Adrenal gland (tissue), 5 donors: ENCODE data around the gene RPLP2.

Experiments
- POLR2A ChIP-seq, 2 donors: fragments of 450-650 bp; IDR thresholded peaks; one replicate each; pipeline ENCODE4 v1.6.1; 2017; ENCODE audit warnings: antibody characterized with exemption in 2 of 2, mild to moderate bottlenecking in 2 of 2, moderate library complexity in 1 of 2
- TF ChIP-seq, protein P1 (sequence below), 6 experiments: fragments of 450-650 bp in 4 of 6; fragments of 200-600 bp in 2 of 6; sonication (generic) in 1 of 6; IDR thresholded peaks; 1 replicate in 5 of 6; 2 replicates in 1 of 6; pipeline versions ENCODE4 v1.5.1 to v1.8.0; 2016 to 2021; ENCODE audit warnings: antibody characterized with exemption in 6 of 6, mild to moderate bottlenecking in 2 of 6, moderate library complexity in 1 of 6
- donor health status: DM: no; HTN: no; CAD: no.

- TF ChIP-seq, protein P1, sequence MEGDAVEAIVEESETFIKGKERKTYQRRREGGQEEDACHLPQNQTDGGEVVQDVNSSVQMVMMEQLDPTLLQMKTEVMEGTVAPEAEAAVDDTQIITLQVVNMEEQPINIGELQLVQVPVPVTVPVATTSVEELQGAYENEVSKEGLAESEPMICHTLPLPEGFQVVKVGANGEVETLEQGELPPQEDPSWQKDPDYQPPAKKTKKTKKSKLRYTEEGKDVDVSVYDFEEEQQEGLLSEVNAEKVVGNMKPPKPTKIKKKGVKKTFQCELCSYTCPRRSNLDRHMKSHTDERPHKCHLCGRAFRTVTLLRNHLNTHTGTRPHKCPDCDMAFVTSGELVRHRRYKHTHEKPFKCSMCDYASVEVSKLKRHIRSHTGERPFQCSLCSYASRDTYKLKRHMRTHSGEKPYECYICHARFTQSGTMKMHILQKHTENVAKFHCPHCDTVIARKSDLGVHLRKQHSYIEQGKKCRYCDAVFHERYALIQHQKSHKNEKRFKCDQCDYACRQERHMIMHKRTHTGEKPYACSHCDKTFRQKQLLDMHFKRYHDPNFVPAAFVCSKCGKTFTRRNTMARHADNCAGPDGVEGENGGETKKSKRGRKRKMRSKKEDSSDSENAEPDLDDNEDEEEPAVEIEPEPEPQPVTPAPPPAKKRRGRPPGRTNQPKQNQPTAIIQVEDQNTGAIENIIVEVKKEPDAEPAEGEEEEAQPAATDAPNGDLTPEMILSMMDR (IDR thresholded peaks at IDR 0.05) = no peak
- no peak for TF ChIP-seq POLR2A (IDR thresholded peaks at IDR 0.05)
Observed at GRCh38 chr11:849104-849824, 39.5 kb downstream of the RPLP2 start.
